ENCODE results near the gene CR2.
"Not testable (repeated sequence)": the region's sequence is repeated elsewhere in the genome, so short reads cannot be mapped to it uniquely, and the experiment has no call there.

The CR2 gene

DNA sequence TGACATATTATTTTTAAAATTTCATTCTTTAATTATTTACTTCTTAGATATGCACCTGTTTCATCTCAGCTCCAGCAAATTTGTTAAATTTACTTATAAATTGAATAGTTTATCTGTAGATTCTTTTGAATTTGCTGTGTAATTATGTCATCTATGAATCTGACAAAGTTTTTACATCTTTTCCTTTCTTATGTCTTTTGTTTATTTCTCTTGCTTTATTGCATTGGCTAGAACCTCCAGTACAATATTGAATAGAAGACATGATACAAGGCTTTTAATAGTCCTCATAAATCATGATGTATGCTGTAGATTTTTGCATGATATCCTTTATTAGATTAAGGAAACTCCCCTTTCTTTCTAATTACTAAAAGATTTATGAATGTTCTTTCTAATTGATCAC lies 62.6 kb downstream of the CR2 start:
- DNase-seq = no peak

- no peak for DNase-seq
Observed at GRCh38 chr1:207518608-207519236, 64.6 kb downstream of the CR2 start.

- DNase-seq = no peak
Observed at GRCh38 chr1:207519505-207520399, 65.6 kb downstream of the CR2 start.

DNA sequence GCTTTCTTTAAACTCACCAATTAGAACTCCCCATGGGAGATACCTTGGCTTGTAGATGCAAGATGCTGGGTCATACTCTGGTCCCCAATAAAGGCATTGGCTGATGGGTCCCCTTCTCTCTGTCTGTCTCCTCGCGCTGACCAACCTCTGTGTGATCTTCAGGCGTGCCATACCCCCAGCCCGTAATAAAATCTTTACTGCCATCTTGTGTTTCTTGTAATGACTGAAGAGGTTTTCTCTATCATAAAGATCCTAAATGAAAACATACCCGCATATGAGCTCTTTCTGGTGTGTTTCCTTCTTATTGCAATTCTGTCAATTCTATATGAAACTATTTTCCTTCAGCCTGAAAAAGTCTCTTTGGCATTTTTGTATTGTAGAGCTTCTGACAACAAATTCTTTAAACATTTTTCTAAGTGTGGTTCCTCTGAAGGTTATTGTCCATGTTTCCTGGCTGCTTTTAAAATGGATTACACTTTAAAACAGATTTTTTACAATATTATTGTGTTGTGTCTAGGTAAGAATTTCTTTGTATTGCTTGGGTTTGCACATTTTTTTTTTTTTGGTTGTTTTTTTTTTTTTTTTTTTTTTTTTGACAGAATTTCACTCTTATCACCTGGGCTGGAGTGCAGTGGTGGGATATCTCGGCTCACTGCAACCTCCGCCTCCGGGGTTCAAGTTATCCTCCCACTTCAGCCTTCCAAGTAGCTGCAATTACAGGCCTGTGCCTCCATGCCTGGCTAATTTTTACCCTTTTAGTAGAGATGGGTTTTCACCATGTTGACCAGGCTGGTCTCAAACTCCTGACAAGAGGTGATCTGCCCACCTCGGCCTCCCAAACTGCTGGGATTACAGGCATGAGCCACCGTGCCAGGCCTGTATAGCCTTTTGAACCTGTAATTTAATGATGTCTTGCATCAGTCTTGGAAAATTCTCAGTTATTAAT lies 66.5 kb downstream of the CR2 start:
- DNase-seq = not testable (repeated sequence)

GRCh38 chr1:207525239-207525638 lies 71.1 kb downstream of the CR2 start:
- not testable (repeated sequence) for DNase-seq

DNA sequence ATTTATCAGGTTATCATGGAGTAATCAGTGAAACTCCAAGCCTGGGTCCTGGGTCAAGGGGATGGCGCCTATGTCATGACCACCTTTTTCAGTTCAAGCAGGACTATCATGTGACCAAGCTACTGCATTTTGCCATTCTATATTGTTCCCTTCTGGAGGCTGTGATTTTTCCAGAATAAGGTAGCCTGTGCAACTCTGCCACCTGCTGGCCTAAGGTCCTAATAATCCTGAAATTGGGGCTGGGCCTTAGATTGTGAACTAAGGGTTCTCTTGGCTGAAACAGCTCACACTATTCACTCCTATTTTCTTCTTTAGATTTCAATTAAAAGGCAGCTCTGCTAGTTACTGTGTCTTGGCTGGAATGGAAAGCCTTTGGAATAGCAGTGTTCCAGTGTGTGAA lies 74.3 kb downstream of the CR2 start:
- not testable (repeated sequence) for DNase-seq

DNA sequence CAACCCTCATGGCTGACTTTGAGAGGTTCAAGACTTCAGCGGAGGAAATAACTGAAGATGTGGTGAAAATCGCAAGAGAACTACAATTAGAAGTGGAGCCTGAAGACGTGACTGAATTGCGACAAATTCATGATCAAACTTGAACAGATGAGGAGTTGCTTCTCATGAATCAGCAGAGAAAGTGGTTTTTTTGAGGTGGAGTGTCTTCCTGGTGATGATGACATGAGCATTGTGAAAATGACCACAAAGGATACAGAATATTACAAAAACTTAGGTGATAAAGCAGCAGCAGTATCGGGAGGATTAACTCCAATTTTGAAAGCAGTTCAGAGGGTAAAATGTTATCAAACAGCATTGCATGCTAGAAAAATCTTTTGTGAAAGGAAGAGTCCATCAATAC lies 82.1 kb downstream of the CR2 start:
- DNase-seq = not testable (repeated sequence)
